ENCODE results near the gene SNAI3.

Gene SNAI3

DNA sequence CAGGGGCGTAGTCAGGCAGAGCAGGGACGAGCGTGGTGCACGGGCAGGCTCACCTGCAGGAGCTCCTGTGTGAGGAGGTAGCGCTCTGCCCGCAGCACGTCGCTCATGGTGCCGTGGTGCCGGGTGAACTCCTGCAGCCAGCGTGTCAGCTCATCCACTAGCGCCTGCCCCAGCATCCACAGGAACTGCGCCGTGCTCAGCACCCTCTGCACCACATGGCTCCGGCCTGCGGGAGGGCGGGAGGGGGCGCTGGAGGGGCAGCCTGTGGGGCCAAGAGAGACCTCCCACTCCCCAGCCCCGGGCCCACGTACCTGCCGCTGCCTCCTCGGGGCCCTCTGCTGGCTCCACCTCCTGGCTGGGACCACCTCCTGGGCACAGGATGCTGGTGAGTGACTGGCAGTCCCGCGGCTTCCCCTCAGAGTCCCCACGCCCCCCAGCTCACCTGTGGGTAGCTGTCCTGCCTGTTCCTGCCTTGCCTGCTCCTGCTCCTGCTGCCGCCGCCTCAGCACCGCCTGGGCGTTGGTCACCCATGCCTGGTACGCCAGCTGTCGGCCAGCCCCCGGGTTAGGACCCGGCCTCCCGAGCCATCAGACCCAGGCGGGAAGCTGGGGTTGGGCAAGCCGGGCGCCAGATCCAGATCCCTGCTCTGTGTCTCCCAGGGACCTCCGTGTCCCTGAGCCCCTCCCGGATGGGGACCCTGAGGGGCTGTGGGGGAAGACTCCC lies 36.6 kb upstream of the SNAI3 start:
- in situ Hi-C loops (cut with MboI; ENCODE audit: low sequenced_read_pairs) = no loop called here

DNA sequence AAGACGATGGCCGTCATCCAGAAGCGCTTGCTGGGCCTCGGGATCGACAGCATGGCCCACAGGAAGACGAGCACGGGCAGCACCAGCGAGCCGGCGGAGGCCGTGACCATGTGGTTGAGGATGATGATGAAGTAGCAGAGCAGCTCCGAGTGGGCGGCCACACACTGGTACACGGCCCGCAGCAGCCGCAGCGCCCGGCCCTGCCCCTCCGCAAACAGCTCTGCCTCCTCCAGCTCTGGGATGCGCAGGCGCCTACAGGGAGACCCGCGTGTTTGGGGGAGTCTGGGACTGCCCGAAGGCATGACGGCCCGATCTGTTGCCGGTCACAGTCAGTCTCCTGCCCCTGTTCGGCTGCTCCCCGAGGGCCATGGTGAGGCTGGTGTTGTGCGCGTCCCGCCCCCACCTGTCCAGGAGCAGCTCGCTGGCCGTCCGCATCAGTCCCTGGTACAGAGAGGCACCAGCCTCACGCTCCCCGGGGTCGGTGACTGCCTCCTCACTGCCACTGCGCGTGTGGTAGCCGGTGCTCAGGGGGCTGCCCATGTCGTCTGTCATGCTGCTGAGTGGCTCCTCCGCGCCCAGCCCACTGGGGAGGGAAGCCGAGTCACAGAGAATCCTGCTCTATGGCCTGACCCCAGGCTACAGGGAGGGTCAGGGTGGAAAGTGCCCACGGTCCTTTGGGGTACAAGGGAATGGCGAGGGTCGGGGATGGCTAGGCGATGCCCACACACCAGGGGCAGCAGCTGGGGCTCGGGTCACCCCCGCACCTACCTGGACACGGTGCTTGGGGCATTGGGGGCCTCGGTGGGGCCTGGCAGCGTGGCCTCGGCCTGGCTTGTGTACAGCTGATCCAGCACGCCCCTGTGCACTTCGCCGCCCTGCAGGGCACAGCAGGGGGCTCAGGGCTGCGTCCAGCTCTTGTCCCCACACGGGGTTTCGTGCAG lies 35.8 kb upstream of the SNAI3 start:
- in situ Hi-C loops (cut with MboI; ENCODE audit: low sequenced_read_pairs) = no loop called here

DNA sequence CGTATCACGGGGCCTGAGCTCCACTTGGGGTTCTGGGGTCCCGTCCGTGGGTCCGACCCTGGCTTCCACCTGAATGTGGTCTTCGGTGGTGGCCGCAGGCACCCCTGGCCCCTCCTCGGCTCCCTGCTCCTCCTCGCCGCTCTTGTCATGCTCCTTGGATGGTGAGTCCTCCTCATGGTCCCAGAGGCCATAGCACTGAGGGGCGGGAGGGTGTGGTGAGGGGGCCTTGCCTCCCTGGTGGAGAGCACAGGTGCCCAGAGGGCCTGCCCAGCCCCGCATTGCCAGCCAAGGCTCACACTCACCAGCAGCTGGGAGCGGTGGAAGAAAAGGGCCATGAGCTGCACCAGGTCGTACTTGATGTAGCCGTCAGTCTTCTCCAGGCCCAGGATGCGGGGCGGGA lies 34.9 kb upstream of the SNAI3 start:
- in situ Hi-C loops (cut with MboI; ENCODE audit: low sequenced_read_pairs) = no loop called here

DNA sequence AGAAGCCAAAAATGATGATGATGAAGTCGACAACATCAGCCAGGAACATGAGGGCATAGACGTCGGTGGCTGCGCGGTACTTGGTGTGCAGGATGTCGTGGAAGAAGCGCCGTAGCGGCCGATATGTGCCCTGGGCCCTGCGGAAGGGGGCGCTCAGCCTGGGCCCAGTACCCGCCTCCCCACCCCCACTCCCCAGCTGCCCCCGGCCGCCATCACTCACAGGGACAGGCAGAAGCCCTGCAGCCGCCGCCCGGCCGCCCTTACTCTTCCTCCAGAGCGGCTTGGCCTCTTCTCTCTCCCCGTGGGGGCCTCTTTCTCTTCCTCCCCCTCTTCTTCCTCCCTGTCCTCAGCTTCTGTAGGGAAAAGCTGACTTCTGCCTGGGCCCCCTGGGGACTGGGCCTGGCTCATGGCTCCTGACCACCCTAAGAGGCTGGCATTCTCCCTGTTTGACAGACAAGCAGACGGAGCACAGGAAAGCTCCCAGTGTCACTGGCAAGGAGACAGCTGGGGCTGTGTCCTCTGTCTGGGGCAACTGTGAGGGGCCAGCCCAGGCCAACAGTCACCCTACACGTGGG lies 34.2 kb upstream of the SNAI3 start:
- in situ Hi-C loops (cut with MboI; ENCODE audit: low sequenced_read_pairs) = no loop called here

GRCh38 chr16:88719933-88720296 lies 33.6 kb upstream of the SNAI3 start:
- in situ Hi-C loops (cut with MboI; ENCODE audit: low sequenced_read_pairs) = no loop called here

GRCh38 chr16:88719267-88719932 lies 33.1 kb upstream of the SNAI3 start:
- in situ Hi-C loops (cut with MboI; ENCODE audit: low sequenced_read_pairs) = no loop called here

DNA sequence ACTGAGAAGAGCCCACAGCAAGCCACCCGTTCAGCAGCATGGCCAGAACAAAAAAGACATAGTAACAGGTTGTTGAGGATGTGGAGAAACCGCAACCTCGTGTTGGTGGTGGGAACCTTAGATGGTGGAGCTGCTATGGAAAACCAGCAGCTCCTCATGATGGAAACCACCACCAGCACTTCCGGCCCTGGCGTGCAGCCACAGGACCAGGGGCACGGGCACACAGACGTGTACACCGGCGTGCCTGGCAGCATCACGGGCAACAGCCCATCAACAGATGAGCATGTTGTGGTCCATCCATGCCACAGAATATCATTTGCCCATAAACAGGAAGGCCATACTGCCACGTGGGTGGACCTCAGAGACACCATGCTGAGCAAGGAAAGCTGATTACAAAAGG lies 31.9 kb upstream of the SNAI3 start:
- in situ Hi-C loops (cut with MboI; ENCODE audit: low sequenced_read_pairs) = no loop called here

DNA sequence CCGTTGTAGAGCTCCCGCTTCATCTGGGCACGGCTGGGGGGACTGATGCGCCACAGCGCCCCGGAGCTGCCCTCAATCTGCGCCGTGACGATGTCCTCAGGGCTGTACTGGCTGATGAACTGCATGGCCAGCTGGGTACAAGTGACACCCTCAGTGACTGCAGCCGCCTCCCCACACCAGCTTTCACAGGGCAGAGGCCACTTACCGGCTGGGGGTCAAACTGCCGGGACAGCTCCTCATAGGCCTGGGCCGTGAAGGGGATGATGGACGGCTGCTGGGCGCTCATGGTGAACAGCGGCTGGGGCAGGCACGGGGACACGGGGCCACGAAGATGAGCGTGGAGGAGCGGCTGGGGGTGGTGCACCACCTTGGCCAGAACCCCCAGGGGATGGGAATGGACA lies 30.3 kb upstream of the SNAI3 start:
- in situ Hi-C loops (cut with MboI; ENCODE audit: low sequenced_read_pairs) = no loop called here

- in situ Hi-C loops (cut with MboI; ENCODE audit: low sequenced_read_pairs) = no loop called here
Measured at GRCh38 chr16:88716201-88716600, 29.9 kb upstream of the SNAI3 start.

GRCh38 chr16:88715312-88716190 lies 29.2 kb upstream of the SNAI3 start:
- in situ Hi-C loops (cut with MboI; ENCODE audit: low sequenced_read_pairs) = no loop called here

DNA sequence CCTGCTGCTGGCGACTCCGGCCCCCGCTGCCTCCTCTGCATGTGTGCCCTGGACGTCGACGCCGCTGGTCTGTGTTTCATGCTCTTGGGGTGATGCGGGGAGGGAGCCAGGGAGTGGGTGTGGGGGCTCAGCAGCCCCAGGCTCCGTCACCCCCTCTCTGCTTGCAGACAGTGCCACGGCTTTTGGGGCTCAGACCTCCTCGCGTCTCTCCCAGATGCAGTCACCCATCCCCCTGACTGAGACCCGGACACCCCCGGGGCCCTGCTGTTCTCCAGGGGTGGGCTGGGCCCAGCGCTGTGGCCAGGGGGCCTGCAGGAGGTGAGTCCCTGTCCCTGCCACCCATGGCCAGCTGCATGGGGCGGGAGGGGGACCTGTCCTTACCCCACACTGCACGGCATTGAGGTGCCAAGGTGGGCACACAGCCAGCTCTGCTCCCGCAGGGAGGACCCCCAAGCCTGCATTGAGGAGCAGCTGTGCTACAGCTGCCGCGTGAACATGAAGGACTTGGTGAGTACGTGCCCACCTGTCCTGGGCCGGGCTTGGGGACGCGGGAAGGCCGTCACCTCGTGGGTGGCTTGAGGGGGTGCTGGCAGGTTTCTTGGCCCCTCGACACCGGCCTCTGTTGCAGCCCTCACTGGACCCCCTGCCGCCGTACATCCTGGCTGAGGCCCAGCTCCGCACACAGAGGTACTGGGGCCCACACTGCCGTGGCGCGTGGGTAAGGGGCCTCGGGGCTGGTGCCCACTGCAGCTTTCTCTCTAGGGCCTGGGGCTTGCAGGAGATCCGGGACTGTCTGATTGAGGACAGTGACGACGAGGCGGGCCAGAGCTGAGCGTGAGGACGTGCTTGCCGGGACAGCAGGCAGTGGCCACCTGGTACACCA lies 28.4 kb upstream of the SNAI3 start:
- in situ Hi-C loops (cut with MboI; ENCODE audit: low sequenced_read_pairs) = no loop called here

DNA sequence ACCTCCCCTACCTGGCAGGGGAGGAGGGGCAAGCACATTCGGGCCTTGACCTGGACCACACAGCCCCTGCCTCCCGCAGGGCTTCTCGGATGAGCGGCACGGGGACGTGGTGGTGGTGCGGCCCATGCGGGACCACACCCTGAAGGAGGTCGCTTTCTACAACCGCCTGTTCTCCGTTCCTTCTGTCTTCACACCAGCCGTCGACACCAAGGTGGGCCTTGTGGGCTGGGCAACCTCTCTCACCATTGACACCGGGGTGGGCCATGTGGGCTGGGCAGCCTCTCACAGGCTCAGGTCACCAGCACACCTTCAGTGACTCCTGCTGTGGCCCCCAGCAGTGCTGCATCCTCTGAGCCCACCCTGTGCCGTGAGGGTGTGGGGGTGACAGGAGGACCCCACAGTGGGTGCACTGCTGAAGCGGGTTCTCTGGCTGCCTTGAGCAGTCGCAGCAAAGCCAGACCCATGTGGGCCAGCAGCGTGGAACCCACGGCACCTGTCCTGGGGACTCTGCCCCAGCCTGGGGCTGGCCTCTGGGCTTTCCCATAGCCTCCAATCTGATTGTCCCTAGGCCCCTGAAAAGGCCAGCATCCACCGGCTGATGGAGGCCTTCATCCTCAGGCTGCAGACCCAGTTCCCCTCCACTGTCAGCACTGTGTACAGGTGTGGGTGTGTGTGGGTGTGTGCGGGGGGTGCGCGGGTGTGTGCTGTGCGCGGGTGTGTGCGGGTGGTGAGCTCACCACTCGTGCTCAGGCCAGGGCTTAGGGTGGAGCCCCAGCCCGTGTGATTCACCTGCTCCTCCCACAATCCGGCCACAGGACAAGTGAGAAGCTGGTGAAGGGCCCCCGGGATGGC lies 27.5 kb upstream of the SNAI3 start:
- in situ Hi-C loops (cut with MboI; ENCODE audit: low sequenced_read_pairs) = no loop called here

DNA sequence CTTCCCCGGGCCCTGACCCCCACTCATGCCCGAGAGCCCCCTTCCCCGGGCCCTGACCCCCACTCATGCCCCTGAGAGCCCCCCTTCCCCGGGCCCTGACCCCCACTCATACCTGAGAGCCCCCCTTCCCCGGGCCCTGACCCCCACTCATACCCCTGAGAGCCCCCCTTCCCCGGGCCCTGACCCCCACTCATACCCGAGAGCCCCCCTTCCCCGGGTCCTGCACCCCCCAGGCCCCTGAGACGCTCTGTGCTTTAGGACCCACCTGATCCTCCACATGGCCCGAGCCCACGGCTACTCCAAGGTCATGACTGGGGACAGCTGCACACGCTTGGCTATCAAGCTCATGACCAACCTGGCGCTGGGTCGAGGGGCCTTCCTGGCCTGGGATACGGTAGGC lies 26.7 kb upstream of the SNAI3 start:
- in situ Hi-C loops (cut with MboI; ENCODE audit: low sequenced_read_pairs) = no loop called here

DNA sequence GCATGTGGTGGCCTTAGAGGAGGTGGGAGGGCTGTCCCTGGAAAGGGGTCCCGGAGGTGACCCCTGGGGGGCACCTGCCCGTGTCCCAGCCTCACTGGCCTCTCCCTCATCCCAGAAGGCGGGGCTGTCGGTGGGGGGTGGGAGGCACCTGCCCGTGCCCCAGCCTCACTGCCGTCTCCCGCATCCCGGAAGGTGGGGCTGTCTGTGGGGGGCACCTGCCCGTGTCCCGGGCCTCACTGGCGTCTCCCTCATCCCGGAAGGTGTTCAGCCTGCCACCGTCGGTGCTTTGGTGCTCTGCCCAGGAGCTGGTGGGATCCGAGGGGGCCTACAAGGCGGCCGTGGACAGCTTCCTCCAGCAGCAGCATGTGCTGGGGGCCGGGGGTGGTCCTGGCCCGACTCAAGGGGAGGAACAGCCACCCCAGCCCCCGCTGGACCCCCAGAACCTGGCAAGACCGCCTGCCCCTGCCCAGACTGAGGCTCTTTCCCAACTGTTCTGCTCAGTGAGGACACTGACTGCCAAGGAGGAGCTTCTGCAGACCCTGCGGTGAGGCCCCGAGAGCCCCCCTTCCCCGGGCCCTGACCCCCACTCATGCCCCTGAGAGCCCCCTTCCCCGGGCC lies 26.2 kb upstream of the SNAI3 start:
- in situ Hi-C loops (cut with MboI; ENCODE audit: low sequenced_read_pairs) = no loop called here

DNA sequence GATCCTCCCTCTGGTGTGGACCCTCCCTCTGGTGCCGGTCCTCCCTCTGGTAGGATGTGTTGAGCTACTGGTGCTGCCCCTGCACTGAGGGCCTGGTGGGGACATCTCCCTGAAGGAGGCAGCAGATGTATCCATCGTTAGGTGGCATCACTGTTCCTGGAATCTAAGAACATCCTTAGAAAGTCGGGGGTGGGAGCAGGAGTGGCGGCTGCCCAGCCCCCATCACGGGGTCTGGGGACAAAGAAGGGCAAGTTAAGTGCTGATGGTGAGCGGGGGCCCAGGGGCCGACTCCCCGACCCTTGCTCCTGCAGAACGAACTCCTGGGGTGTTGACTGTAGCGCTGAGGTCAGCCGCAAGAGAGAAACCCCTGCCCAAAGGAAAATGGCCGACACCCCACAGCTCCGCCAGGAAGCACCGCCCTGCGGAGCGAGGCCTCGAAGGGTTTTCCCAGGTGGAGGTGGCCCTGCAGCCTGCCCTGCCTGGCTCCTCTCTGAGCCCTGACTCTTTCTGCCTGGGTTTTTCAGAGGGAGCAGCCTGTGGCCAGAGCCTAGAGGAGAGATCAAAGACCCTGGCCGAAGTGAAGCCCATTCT lies 25.5 kb upstream of the SNAI3 start:
- in situ Hi-C loops (cut with MboI; ENCODE audit: low sequenced_read_pairs) = no loop called here

- in situ Hi-C loops (cut with MboI; ENCODE audit: low sequenced_read_pairs) = no loop called here
Measured at GRCh38 chr16:88710556-88710955, 24.2 kb upstream of the SNAI3 start.

DNA sequence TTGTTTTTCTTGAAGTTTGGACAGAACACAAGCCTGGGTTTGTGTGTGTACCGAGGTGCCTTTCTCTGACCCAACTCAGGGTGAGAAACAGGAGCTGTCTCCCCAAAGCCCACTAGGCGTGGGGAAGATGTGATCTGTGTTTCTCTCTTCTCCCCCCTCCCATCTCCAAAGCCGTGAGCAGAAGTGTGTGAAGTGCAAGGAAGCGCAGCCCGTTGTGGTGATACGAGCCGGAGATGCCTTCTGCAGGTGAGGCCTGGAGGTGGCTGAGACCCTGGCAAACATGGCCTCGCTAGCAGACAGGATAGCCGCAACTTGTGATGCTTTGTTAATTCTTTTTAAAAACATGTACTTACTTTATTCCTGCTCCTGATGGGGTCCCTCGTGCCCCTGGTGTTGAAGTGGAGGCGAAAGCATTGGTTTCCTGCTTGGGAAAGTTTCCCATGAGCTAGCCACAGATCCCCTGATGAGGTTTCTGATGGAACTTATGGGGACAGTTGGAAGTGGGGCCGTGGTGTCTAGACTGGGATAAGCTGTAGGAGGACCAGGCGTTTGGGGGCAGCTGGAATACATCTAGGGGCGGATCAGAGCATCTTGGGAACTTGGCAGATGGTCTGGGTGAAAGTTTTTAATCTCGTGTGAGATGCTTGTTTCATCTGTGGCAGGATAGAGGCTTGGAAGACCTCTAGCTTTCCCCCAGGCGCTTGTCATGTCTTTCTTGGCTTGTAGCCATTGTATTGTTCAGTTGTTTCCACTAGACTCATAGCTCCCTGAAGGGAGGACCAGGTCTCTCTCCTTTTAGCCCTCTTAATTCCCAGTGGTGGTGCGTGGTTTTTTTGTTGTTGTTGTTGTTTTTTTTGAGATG lies 20.9 kb upstream of the SNAI3 start:
- in situ Hi-C loops (cut with MboI; ENCODE audit: low sequenced_read_pairs) = no loop called here
